ENCODE measurements around the gene ARHGEF3.

- TF ChIP-seq, protein P1, sequence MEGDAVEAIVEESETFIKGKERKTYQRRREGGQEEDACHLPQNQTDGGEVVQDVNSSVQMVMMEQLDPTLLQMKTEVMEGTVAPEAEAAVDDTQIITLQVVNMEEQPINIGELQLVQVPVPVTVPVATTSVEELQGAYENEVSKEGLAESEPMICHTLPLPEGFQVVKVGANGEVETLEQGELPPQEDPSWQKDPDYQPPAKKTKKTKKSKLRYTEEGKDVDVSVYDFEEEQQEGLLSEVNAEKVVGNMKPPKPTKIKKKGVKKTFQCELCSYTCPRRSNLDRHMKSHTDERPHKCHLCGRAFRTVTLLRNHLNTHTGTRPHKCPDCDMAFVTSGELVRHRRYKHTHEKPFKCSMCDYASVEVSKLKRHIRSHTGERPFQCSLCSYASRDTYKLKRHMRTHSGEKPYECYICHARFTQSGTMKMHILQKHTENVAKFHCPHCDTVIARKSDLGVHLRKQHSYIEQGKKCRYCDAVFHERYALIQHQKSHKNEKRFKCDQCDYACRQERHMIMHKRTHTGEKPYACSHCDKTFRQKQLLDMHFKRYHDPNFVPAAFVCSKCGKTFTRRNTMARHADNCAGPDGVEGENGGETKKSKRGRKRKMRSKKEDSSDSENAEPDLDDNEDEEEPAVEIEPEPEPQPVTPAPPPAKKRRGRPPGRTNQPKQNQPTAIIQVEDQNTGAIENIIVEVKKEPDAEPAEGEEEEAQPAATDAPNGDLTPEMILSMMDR (IDR thresholded peaks at IDR 0.05), result no peak
- TF ChIP-seq ZFX (IDR thresholded peaks at IDR 0.05; ENCODE audit: borderline replicate concordance), result no peak
Observed at GRCh38 chr3:56688191-56688590, 113.6 kb downstream of the ARHGEF3 start.
